CD14-positive monocyte (primary cell): ENCODE data around the gene LIMCH1. TPM values are rescaled to one million over a fixed set of nuclear protein-coding genes. Genes with fewer than 3 reads are reported as not detected.

Experiments used
- DNase-seq, 3 donors: peaks; one replicate each; pipeline ENCODE4 v3.0.0-alpha.2; 2011 to 2022
- H2AFZ ChIP-seq: 2 replicates; pipeline ENCODE4 v1.6.0; 2012; ENCODE audit warnings: mild to moderate bottlenecking, low read depth, low read length, inconsistent platforms; ENCODE audit not compliant: insufficient read depth, poor library complexity, severe bottlenecking
- H3K27ac ChIP-seq, 2 donors: 1 replicate in 1 of 2; 2 replicates in 1 of 2; pipeline ENCODE4 v1.5.1; 2012 to 2013; ENCODE audit warnings: low read length in 2 of 2, control low read depth in 1 of 2, inconsistent platforms in 1 of 2, low read depth in 1 of 2, mild to moderate bottlenecking in 1 of 2
- H3K27me3 ChIP-seq, 2 donors: one replicate each; pipeline versions ENCODE4 v1.6.0 to v1.6.1; 2011 to 2013; ENCODE audit warnings: low read length in 2 of 2; ENCODE audit not compliant: control insufficient read depth in 2 of 2, insufficient read depth in 2 of 2
- H3K36me3 ChIP-seq, 2 donors: replicated peaks in 1 of 2; 1 replicate in 1 of 2; 2 replicates in 1 of 2; pipeline versions ENCODE4 v1.5.1 to v1.6.1; 2012 to 2013; ENCODE audit warnings: low read length in 2 of 2, control low read depth in 1 of 2, inconsistent platforms in 1 of 2, mild to moderate bottlenecking in 1 of 2; ENCODE audit not compliant: insufficient read depth in 2 of 2, control insufficient read depth in 1 of 2
- H3K4me1 ChIP-seq, 2 donors: 1 replicate in 1 of 2; 2 replicates in 1 of 2; pipeline versions ENCODE4 v1.5.1 to v1.6.1; 2012 to 2013; ENCODE audit warnings: low read length in 2 of 2, control low read depth in 1 of 2, inconsistent platforms in 1 of 2, mild to moderate bottlenecking in 1 of 2, moderate library complexity in 1 of 2; ENCODE audit not compliant: insufficient read depth in 2 of 2, control insufficient read depth in 1 of 2
- H3K4me2 ChIP-seq: replicated peaks from 2 replicates; pipeline ENCODE3; 2012; ENCODE audit warnings: low read length, moderate library complexity, mild to moderate bottlenecking; ENCODE audit not compliant: poor library complexity, severe bottlenecking; ENCODE audit errors: extremely low read depth
- H3K4me3 ChIP-seq, 3 experiments: fragments of 200-600 bp in 1 of 3; sonication (generic) in 1 of 3; replicated peaks in 1 of 3; 1 replicate in 2 of 3; 2 replicates in 1 of 3; pipeline ENCODE4 v1.5.1; 2011 to 2013; ENCODE audit warnings: low read length in 3 of 3, mild to moderate bottlenecking in 3 of 3, control low read depth in 2 of 3, low read depth in 2 of 3, inconsistent platforms in 1 of 3, moderate library complexity in 1 of 3
- H3K79me2 ChIP-seq: 2 replicates; pipeline ENCODE4 v1.6.0; 2012; ENCODE audit warnings: mild to moderate bottlenecking, control low read depth, inconsistent platforms, low read length, moderate library complexity; ENCODE audit not compliant: insufficient read depth
- H3K9ac ChIP-seq: 2 replicates; pipeline ENCODE4 v1.6.0; 2017; ENCODE audit warnings: low read length, mild to moderate bottlenecking; ENCODE audit not compliant: insufficient read depth, poor library complexity, severe bottlenecking
- H3K9me3 ChIP-seq, 2 donors: replicated peaks in 1 of 2; 1 replicate in 1 of 2; 2 replicates in 1 of 2; pipeline versions ENCODE4 v1.5.1 to v1.6.1; 2012 to 2013; ENCODE audit warnings: low read length in 2 of 2, control low read depth in 1 of 2; ENCODE audit not compliant: control insufficient read depth in 1 of 2, insufficient read depth in 1 of 2
- H4K20me1 ChIP-seq: 2 replicates; pipeline ENCODE4 v1.6.0; 2012; ENCODE audit warnings: mild to moderate bottlenecking, low read length, control low read depth, moderate library complexity; ENCODE audit not compliant: insufficient read depth
- H3K27ac Mint-ChIP-seq, 7 donors: one replicate each; pipeline ENCODE4 v1.8.0; 2020; ENCODE audit warnings: mild to moderate bottlenecking in 7 of 7, mixed read lengths in 7 of 7, moderate library complexity in 6 of 7, inconsistent platforms in 2 of 7
- H3K27me3 Mint-ChIP-seq, 3 donors: one replicate each; pipeline ENCODE4 v1.8.0; 2021 to 2022; ENCODE audit warnings: low read depth in 3 of 3, mild to moderate bottlenecking in 3 of 3, mixed read lengths in 3 of 3, moderate library complexity in 3 of 3, inconsistent platforms in 1 of 3
- H3K36me3 Mint-ChIP-seq, 2 donors: one replicate each; pipeline ENCODE4 v1.8.0; 2020; ENCODE audit warnings: mixed read lengths in 2 of 2, inconsistent platforms in 1 of 2, mild to moderate bottlenecking in 1 of 2
- H3K4me1 Mint-ChIP-seq: one replicate; pipeline ENCODE4 v1.8.0; 2020; ENCODE audit warnings: mild to moderate bottlenecking, mixed read lengths
- H3K4me3 Mint-ChIP-seq, 2 donors: one replicate each; pipeline ENCODE4 v1.8.0; 2020; ENCODE audit warnings: mild to moderate bottlenecking in 2 of 2, mixed read lengths in 2 of 2, moderate library complexity in 1 of 2
- H3K9me3 Mint-ChIP-seq, 7 donors: one replicate each; pipeline ENCODE4 v1.8.0; 2020 to 2022; ENCODE audit warnings: mixed read lengths in 7 of 7, mild to moderate bottlenecking in 6 of 7, moderate library complexity in 6 of 7, inconsistent platforms in 2 of 7
- WGBS: methylation state at CpG from one replicate; pipeline ENCODE4 v1.1.5; 2013; ENCODE audit warnings: missing lambda C conversion rate; ENCODE audit not compliant: insufficient coverage; 5-methylcytosine and 5-hydroxymethylcytosine counted together
- intact Hi-C, 2 donors: fragments of 100-400 bp; cut with micrococcal nuclease; formaldehyde crosslinking; loops; one replicate each; pipeline versions ENCODE4 v1.15.0 to v1.15.1; 2023
- polyA plus RNA-seq, 3 donors: library from polyadenylated mRNA; depleted of rRNA in 1 of 3; unstranded in 2 of 3; stranded (reverse) in 1 of 3; fragments of 300-500 nt in 2 of 3; fragments of >200 nt in 1 of 3; fragmentation: Illumina TruSeq in 2 of 3; gene quantifications; 1 replicate in 2 of 3; 2 replicates in 1 of 3; pipeline ENCODE4 v1.2.3, GENCODE V29; 2012 to 2021
- TF ChIP-seq, protein P1 (sequence below): fragments of 200-600 bp; IDR thresholded peaks from one replicate; pipeline ENCODE4 v1.8.0; 2022; ENCODE audit warnings: antibody characterized with exemption, mild to moderate bottlenecking

Gene LIMCH1
- polyA plus RNA-seq, 3 donors: 0.25 to 0.64 (median 0.32) TPM

DNA sequence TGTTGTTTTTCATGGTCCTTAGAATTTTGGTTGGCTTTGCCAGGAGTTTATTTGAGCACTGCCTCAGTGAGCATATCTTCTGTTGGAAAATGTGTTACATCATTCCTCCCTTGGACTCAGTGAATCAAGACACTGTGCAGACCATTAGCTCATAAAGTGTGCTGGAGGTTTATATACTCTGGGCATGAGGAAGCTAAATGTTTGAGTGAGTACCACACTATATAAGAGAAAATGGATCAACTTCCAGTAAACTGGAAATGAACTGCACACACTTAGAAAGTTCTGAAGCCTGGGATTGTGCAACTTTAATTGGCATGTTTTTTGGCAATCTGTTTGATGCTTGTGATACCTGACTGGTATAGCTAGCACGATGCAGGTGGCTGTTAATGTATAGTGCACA is 75.9 kb downstream of the LIMCH1 start:
- Mint-ChIP-seq H3K9me3 (peaks cover 0 to 1% (median 0%) of the 10 kb centered on the region in 7 donors), H3K4me3 (no peak overlapping the region), H3K36me3 (no peaks in the 10 kb centered on the region), H3K27ac (no peak overlapping the region), H3K4me1 (no peaks in the 10 kb centered on the region), H3K27me3 (peaks cover 0 to 6% (median 0%) of the 10 kb centered on the region in 3 donors)
- Histone ChIP-seq H3K4me2 (no peak overlapping the region), H3K27ac (no peak overlapping the region), H3K4me1 (no peaks in the 10 kb centered on the region), H3K36me3 (no peaks in the 10 kb centered on the region), H3K79me2 (no peaks in the 10 kb centered on the region), H3K4me3 (no peak overlapping the region), H3K9ac (no peak overlapping the region), H3K27me3 (no peaks in the 10 kb centered on the region), H3K9me3 (no peaks in the 10 kb centered on the region), H2AFZ (no peak overlapping the region), H4K20me1 (no peaks in the 10 kb centered on the region)
- intact Hi-C loops: no loop called here
- 83% methylated on average over 1 of the region's 1 CpG for WGBS
- DNase-seq: no peak
- TF ChIP-seq, protein P1, sequence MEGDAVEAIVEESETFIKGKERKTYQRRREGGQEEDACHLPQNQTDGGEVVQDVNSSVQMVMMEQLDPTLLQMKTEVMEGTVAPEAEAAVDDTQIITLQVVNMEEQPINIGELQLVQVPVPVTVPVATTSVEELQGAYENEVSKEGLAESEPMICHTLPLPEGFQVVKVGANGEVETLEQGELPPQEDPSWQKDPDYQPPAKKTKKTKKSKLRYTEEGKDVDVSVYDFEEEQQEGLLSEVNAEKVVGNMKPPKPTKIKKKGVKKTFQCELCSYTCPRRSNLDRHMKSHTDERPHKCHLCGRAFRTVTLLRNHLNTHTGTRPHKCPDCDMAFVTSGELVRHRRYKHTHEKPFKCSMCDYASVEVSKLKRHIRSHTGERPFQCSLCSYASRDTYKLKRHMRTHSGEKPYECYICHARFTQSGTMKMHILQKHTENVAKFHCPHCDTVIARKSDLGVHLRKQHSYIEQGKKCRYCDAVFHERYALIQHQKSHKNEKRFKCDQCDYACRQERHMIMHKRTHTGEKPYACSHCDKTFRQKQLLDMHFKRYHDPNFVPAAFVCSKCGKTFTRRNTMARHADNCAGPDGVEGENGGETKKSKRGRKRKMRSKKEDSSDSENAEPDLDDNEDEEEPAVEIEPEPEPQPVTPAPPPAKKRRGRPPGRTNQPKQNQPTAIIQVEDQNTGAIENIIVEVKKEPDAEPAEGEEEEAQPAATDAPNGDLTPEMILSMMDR: no peak

- H3K27me3 Mint-ChIP-seq: peaks cover 0 to 6% (median 0%) of the 10 kb centered on the region in 3 donors
- H3K4me1 Mint-ChIP-seq: no peaks in the 10 kb centered on the region
- Histone ChIP-seq H3K27me3 (no peaks in the 10 kb centered on the region), H3K9ac (no peak overlapping the region), H4K20me1 (no peaks in the 10 kb centered on the region), H3K79me2 (no peaks in the 10 kb centered on the region), H2AFZ (no peak overlapping the region), H3K9me3 (no peaks in the 10 kb centered on the region), H3K27ac (no peak overlapping the region), H3K4me1 (no peaks in the 10 kb centered on the region), H3K4me2 (no peak overlapping the region), H3K36me3 (no peaks in the 10 kb centered on the region), H3K4me3 (no peak overlapping the region)
- intact Hi-C loops: no loop called here
- no peak overlapping the region for H3K4me3 Mint-ChIP-seq
- 100% methylated on average over 1 of the region's 2 CpGs for WGBS
- no peaks in the 10 kb centered on the region for H3K9me3 Mint-ChIP-seq
- TF ChIP-seq, protein P1: no peak
- H3K27ac Mint-ChIP-seq: no peak overlapping the region
- no peaks in the 10 kb centered on the region for H3K36me3 Mint-ChIP-seq
- DNase-seq: no peak
Observed at GRCh38 chr4:41614519-41614918, 76.6 kb downstream of the LIMCH1 start.
